HT-29 (cell line): Measurements from ENCODE around the gene FDPS. TPM values are rescaled to one million over a fixed set of nuclear protein-coding genes. Genes with fewer than 3 reads are reported as not detected.
"Not testable (repeated sequence)": the region's sequence is repeated elsewhere in the genome, so short reads cannot be mapped to it uniquely, and the experiment has no call there.

Experiments
- DNase-seq: peaks from one replicate; pipeline ENCODE4 v3.0.0-alpha.2; 2015; ENCODE audit warnings: low spot score
- total RNA-seq: library from RNA; depleted of rRNA; stranded (reverse); fragments of >200 nt; shearing (Covaris generic); gene quantifications from 2 replicates; pipeline ENCODE4 v1.2.3, GENCODE V29; 2014

FDPS gene
- total RNA-seq, 1 experiment from 2014 or later: 270 TPM

DNA sequence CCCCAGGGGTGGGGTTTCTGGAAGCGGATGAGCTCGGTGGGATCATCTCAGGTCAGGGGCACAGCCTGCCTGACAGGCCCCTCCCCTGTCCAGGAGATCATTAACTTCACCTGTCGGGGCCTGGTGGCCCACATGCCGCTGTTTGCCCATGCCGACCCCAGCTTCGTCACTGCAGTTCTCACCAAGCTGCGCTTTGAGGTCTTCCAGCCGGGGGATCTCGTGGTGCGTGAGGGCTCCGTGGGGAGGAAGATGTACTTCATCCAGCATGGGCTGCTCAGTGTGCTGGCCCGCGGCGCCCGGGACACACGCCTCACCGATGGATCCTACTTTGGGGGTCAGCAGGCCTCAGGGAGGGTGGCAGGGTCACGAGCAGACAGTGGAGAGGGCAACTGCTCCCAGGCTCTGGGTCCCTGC is 23.0 kb upstream of the FDPS start:
- DNase-seq: no peak

DNA sequence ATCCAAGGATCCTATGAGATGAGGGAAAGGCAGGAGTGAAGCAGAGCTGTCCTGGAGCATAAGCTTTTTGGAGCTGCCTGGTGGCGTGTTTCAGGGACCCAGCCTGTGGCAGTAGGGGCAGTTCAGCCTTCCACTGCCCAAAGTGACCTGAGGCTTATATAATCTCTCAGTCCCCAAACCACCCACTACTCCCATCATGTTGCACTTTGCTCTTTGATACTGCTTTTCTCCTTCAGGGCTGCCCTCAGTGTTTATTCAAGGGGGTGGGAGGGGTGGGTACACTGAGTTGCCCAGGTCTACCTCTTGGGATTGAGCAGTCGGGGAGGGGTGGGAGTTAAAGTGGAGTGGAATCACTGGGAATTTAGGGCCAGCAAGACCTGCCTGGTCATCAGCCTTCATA is 22.1 kb upstream of the FDPS start:
- no peak for DNase-seq

DNA sequence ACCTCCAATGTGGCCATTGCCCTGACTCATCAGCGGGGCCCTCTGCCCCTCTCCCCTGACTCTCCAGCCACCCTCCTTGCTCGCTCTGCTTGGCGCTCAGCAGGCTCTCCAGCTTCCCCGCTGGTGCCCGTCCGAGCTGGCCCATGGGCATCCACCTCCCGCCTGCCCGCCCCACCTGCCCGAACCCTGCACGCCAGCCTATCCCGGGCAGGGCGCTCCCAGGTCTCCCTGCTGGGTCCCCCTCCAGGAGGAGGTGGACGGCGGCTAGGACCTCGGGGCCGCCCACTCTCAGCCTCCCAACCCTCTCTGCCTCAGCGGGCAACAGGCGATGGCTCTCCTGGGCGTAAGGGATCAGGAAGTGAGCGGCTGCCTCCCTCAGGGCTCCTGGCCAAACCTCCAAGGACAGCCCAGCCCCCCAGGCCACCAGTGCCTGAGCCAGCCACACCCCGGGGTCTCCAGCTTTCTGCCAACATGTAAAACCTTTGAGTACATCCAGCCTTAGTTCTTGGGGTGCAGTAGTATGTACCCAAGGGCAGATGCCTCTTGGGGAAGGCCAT is 20.6 kb upstream of the FDPS start:
- DNase-seq: no peak

DNA sequence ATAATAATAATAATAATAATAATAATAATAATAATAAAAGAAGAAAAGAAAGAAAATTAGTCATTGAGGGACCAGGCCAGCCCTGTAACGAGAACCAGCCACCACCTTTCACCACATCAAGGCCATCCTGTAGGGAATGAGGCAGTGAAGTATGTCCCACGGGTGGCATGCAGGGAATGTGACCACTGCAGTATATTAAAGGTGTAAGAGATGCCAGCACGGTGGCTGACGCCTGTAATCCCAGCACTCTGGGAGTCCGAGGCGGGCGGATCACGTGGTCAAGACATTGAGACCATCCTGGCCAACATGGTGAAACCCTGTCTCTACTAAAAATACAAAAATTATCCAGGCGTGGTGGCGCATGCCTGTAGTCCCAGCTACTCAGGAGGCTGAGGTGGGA is 17.7 kb upstream of the FDPS start:
- not testable (repeated sequence) for DNase-seq

DNA sequence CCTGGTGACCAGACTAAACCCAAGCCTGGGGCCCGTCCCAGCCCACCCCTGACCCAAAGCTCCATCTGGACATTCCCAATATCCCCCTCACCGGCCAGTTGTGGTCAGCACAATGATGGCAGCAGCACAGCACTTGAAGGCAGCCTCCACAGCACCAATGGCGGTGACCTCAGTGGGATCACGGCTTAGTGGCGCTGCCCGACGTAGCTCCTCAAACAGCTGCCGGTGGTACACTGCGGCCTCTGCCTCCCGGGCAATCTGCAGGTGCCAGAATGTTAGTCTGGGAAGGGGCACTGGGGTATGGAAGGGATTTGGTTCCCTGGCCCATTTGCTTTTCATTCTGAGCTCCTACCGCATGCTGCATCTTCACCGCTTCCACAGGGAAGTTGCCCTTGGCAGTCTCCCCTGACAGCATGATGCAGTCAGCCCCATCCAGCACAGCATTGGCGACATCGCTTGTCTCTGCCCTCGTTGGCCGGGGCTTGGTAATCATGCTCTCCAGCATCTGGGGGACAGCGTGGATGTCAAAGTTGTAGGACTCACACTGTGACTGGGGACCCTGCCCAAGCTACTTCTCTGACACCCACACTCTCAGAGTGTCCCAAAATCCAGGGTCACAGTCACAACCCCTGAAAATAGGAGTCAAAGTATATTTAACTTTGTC is 15.4 kb upstream of the FDPS start:
- DNase-seq: no peak

DNA sequence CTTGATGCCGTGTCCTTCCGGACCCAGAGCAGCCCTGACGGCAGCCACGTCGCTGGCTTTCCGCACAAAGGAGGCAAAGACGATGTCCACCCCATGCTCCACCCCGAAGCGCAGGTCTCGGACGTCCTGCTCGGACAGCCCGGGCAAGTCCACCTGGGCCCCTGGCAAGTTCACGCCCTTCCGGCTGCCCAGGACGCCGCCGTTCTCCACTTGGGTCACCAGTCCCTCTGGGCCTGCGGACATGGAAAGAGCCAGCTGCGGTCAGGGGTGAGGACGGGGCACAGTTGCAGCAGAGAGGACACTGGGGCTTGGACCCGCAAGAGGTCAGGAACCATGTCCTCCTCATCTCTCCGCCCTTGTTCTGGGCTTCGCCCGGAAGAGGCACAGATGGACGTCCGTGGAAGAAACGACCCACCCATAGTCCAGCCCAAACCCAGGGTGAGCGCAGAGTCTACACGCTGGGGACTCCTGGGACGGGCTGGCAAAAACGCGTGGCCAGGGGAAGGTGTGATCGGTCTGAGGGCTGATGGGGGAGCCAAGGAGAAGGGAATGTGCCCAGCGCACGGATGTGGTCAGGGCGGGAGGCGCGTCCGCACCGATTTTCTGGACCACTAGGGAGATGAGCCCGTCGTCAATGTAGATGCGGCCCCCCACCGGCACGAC is 14.0 kb upstream of the FDPS start:
- no peak for DNase-seq

- DNase-seq: no peak
Observed at GRCh38 chr1:155295183-155295941, 13.3 kb upstream of the FDPS start.

DNA sequence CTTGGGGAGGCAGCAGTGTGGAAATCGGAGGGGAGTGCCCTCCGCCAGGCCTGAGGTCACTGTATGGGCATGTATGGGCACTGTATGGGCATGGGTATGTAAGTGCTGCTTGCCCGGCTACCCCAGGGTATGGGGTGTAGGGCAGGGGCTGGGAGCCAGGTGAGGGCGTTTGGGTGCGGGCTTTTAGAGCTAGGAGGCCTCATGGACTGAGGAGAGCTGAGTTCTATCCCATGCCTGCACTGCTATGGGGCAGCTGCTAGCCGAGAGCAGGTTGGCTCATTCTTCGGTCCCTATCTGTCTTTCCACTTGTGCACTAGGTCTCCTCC is 12.8 kb upstream of the FDPS start:
- DNase-seq: no peak

DNA sequence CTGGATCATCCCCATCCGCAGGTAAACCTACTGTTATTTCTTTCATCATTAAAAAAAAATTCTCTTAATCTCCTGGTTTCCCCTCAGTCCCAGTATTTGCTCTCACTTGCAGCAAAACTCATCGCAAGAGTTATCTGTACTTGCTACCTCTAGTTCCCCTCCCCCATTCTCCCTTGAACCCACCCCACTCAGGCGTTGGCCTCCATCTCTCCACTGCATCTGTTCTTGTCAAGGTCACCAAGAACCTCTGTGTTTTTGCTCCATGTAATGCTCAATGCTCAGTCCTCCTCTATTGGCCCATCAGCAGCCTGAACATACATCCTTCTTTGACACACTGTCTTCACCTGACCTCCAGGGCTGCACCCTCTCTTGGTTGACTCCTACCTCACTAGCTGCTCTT is 12.0 kb upstream of the FDPS start:
- DNase-seq: no peak

DNA sequence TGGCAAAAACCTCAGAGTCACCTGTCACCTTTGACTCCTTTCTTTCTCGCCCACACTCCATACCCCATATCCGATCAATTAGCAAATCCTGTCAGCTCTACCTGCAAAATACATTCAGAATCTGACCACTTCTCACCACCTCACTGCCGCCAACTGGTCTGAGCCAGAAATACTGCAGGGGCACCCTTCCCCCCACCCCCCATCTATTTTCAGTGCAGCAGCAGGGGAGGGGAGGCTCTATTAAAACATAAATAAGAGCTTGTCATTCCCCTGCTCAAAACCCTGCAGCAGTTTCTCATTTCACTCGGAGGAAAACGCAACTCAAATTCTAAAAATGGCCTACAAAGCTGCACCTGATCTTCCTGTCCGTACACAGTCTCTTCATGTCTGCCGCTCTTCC is 11.3 kb upstream of the FDPS start:
- no peak for DNase-seq

DNA sequence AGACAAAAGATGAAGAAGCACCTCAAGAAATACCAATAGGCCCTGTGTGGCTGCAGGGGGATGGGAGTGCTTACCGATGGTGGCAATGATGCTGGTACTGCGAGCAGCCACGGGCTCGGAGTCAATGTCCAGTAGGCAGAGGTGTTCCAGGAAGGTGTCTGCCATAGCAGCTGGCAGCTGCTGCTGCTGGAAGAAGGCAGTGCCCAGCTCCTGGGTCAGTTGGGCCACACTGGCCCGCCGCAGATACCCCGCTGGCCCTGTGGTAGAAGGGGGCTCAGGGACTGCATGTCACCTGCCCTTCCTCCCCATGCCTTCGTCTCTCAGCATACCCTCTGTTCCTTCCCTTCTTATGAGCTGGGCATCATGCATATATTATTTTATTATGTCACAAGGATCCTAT is 8.6 kb upstream of the FDPS start:
- no peak for DNase-seq

GRCh38 chr1:155300553-155301329 is 7.9 kb upstream of the FDPS start:
- no peak for DNase-seq

GRCh38 chr1:155301342-155301841 is 7.3 kb upstream of the FDPS start, which contains the start of gene PKLR:
Gene PKLR (minus strand): TSS chr1:155301438. CDS start chr1:155301395, 43 bp downstream.
- no peak for DNase-seq

DNA sequence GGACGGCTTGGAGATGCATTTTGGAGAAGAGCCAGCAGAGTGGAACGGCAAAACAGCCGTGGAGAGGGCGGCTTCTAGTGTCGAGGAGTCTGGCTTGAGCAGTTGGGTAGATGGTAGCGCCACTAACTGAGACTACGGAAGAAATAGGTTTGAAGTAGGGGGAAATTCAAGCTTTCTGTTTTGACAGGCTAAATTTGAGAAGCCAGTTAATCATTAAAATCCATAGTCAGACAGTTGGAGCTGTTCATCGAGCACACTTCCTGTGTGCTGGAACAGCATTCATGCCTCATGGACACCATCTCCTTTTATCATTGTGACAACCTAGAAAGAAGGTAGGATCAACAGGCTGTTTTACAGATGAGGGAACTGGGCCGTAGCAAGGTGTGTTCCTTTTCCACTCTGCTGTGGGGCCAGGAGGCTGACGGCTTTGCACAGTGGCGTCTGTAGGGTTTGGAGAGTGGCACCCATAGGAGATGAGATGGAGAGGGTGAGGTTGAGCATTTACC is 4.1 kb upstream of the FDPS start:
- DNase-seq: no peak

DNA sequence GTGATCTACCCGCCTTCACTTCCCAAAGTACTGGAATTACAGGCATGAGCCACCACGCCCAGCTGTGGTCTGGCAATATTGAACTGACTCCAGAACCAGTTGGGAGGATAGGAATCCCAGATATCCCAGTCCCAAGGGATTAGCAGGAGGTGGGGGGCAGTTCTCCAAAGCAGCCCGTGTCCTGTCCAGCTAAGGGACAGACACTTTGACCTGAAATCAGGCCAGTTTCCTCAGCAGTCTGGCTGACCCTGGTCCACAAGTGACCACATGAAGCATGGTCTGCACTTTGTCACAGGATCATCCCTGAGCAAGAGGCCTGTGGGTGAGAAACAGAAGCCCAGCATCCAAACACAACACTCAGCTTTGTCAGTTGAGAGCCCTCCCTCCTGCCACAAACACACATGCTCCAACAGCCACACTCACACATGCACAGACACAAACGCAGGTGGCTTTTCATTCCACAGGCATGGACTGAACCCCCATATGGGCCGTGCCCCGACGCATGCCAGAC is 2.7 kb upstream of the FDPS start:
- DNase-seq: no peak

- DNase-seq: peak; percentile 34
Observed at GRCh38 chr1:155307247-155307740, 1.4 kb upstream of the FDPS start.

- DNase-seq: peak; percentile 58
Observed at GRCh38 chr1:155309423-155310021, 856 bp downstream of the FDPS start.

DNA sequence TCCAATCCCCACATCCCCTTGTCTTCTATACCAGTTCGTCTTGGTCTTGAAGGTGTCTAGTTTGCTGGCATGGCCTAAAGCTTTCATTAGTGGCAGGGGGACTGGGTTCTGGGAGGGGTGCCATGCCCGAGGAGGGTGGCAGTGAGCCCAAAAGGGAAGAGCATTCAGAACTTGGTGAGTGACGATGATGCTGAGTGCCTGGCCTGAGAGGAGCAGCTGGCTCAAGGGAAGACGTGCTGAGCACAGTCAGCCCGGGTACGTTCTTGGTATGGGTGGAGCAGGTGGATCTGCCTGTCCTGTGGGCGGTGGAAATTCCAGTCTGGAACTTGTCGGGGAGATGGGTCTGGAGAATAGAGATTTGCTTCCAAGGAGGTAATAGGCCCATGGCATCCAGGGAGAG is 4.6 kb downstream of the FDPS start:
- DNase-seq: peak; percentile 31

DNA sequence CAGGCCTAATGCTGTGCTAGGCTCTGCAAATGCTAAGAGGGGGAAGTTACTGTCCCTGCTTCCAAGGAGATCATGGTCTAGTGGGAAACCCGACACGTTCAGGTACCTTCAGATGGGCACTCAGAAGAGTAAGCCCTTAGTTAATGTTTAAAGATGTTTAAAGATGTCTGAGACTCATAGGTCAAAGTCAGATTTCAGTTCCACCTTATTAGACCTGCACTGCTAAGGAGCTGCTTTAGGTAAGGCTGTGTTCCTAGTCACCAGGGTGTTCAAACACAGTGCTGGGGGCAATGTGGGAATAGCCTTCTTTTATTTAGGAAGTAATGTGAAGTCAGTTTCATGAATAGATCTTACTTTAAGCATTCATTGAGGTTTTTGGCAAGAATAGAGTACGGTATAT is 8.3 kb downstream of the FDPS start:
- no peak for DNase-seq

GRCh38 chr1:155318082-155318481 is 9.4 kb downstream of the FDPS start:
- DNase-seq: no peak

GRCh38 chr1:155319536-155319935 is 10.9 kb downstream of the FDPS start:
- DNase-seq: no peak
